ENCODE measurements around the gene CHERP.
"Not testable (repeated sequence)": the region's sequence is repeated elsewhere in the genome, so short reads cannot be mapped to it uniquely, and the experiment has no call there.

CHERP gene

GRCh38 chr19:16576690-16577530 lies 34.7 kb upstream of the CHERP start:
- no peak for DNase-seq

GRCh38 chr19:16575861-16576689 lies 33.8 kb upstream of the CHERP start:
- DNase-seq, result no peak

- DNase-seq, result no peak
Measured at GRCh38 chr19:16575282-16575681, 33.0 kb upstream of the CHERP start.

GRCh38 chr19:16573925-16574324 lies 31.7 kb upstream of the CHERP start:
- DNase-seq, result no peak

- DNase-seq, result no peak
Measured at GRCh38 chr19:16573296-16573695, 31.1 kb upstream of the CHERP start.

GRCh38 chr19:16572332-16573211 lies 30.3 kb upstream of the CHERP start, which contains the start of gene SLC35E1:
Gene SLC35E1, minus strand, starts transcription at chr19:16572415. Its CDS starts 51 bp downstream, at chr19:16572364.
- DNase-seq, result peak; percentile 96 to 97

- DNase-seq, result no peak
Measured at GRCh38 chr19:16571822-16572331, 29.6 kb upstream of the CHERP start.

- peak; percentile 53 to 61 for DNase-seq
Measured at GRCh38 chr19:16571283-16571682, 29.0 kb upstream of the CHERP start.

GRCh38 chr19:16569609-16570320 lies 27.5 kb upstream of the CHERP start:
- no peak for DNase-seq

GRCh38 chr19:16566702-16567101 lies 24.5 kb upstream of the CHERP start:
- no peak for DNase-seq

- DNase-seq, result no peak
Measured at GRCh38 chr19:16566161-16566560, 23.9 kb upstream of the CHERP start.

- DNase-seq, result no peak
Measured at GRCh38 chr19:16564842-16565241, 22.6 kb upstream of the CHERP start.

GRCh38 chr19:16562608-16563025 lies 20.4 kb upstream of the CHERP start:
- no peak for DNase-seq

GRCh38 chr19:16561382-16561781 lies 19.1 kb upstream of the CHERP start:
- DNase-seq, result no peak

GRCh38 chr19:16559780-16560276 lies 17.6 kb upstream of the CHERP start:
- DNase-seq, result no peak

GRCh38 chr19:16554776-16555175 lies 12.5 kb upstream of the CHERP start:
- DNase-seq, result no peak

- DNase-seq, result not testable (repeated sequence)
Measured at GRCh38 chr19:16551902-16552301, 9.7 kb upstream of the CHERP start.

- no peak for DNase-seq
Measured at GRCh38 chr19:16548956-16549355, 6.7 kb upstream of the CHERP start.

- no peak for DNase-seq
Measured at GRCh38 chr19:16544473-16545231, 2.4 kb upstream of the CHERP start.

- not testable (repeated sequence) for DNase-seq
Measured at GRCh38 chr19:16543734-16544133, 1.5 kb upstream of the CHERP start.

Measured in inflammatory macrophage (primary cell).